Glomerular endothelial cell (primary cell): ENCODE measurements around the gene PTCH1. TPM values are rescaled to one million over a fixed set of nuclear protein-coding genes. Genes with fewer than 3 reads are reported as not detected.

Source experiments
- DNase-seq: peaks from one replicate; pipeline ENCODE4 v3.0.0-alpha.2; 2011; ENCODE audit warnings: low read depth, low spot score; ENCODE audit errors: extremely low read depth
- total RNA-seq: library from RNA; depleted of rRNA; stranded (reverse); fragments of >200 nt; gene quantifications from 2 replicates; pipeline ENCODE4 v1.2.3, GENCODE V29; 2015

The PTCH1 gene
- total RNA-seq, 1 donor from 2014 or later, result 4.7 TPM

GRCh38 chr9:95499847-95500246 is 16.9 kb downstream of the PTCH1 start:
- no peak for DNase-seq

- DNase-seq, result no peak
These were observed 17.6 kb downstream of the PTCH1 start for GRCh38 chr9:95499046-95499676.

- no peak for DNase-seq
These were observed 18.1 kb downstream of the PTCH1 start for GRCh38 chr9:95498641-95499040.

DNA sequence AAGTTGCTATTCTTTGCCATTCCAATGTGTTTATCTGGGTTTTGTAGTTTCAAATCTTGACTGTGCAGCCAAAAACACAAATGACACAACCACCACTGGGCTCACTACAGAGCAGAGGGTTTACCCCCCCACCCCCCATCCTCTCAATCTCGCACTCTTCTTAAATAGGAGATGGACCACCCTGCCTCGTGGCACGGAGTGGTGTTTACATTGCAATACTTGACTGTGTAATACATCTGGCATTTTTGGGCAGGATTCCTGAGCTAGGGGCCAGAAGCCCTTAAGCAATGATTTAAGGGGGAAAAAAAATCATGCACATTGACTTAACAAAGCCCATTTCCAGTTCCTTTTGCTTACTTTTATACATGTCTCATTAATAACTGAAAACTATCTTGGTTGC is 19.0 kb downstream of the PTCH1 start:
- no peak for DNase-seq

DNA sequence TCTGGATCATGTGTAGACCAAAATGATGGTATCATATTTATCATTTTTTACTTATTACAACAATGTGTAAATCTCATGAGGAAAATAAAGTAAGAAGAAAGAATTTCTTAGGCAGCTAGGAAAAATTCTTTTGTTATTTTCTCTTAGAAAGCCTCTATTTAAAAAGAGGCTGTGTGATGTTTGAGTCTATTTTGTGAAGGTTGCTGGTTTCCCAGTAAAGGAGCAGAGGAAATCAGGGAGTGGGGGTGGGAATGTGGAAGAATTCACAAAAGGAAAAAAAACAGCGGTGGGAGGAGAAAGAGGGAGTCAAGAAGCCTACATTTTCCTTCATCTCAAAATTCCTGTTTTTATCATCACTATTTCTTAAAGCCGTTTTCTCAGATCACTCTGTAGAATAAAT is 20.1 kb downstream of the PTCH1 start:
- no peak for DNase-seq

- no peak for DNase-seq
These were observed 20.8 kb downstream of the PTCH1 start for GRCh38 chr9:95495961-95496360.

DNA sequence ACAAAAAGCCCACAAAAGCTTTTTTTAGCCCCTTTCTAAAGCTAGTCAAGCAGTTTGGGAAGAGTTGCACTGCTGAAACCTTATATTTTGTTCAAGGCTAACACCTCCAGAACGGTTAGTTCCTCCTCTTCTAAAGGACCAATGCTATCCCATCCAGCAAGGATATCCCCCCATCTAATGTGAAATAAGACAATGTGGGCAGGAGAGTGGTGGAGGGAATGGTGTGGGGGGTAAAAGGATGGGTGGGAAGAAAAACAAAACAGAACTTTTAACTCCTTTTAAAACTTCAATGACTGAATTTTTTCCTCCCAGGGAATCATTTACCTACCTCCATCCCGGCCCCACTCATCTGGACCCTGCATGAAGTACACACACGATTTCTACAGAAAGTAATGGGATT is 21.2 kb downstream of the PTCH1 start:
- no peak for DNase-seq

- no peak for DNase-seq
These were observed 22.1 kb downstream of the PTCH1 start for GRCh38 chr9:95494416-95495371.

DNA sequence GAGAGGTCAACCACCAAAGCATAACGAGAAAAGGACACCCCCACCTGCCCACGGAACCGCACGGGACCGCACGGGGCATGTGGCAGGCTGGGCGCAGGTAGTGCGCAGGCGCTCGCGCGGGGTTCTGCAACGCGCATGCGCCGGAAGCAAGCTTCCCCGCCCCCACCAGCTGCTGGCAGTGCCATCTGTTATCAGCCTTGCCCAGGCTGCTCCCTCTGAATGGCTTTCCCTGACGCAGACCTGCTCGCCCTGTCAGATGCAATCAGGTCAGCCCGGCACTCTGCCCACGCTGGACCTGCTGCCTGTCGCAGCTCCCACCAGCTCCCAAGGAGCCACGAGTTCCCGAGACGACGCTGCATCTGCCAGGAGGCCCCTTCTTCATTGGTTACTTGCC is 22.8 kb downstream of the PTCH1 start:
- no peak for DNase-seq

GRCh38 chr9:95493402-95493801 is 23.4 kb downstream of the PTCH1 start:
- no peak for DNase-seq

DNA sequence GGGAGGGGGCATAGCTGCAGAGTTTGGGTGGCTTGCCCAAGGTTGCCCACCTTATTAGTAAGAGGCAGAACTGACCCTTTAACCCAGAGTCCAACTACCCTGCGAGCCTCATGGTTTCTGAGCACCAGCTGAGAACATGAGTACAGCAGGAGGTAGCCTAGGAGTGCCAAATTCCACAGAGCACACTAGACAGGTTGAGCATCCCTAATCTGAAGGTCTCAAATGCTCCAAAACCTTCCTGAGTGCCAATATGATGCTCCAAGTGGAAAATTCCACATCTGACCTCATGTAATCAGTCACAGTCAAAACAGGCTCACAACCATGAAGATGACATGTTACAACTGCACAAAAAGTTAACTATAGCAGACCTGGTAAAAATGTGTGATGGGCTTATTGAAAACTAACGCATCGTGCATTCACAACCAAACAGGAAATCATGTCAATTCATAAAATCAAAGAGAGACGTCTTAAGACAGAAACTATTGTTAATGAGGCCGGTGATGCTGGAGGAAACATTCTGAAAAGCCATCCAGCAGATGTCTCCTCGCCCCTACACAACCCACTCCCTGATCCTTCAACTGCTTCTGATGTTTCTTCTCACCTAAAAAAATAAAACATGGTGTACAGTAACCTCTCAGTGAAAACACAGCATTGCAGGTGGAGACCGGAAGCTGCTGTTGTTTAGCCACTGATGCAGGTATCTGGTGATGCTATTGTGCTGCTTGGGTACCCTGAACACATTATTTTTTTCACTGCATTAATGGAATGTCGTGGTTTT is 25.0 kb downstream of the PTCH1 start:
- no peak for DNase-seq

DNA sequence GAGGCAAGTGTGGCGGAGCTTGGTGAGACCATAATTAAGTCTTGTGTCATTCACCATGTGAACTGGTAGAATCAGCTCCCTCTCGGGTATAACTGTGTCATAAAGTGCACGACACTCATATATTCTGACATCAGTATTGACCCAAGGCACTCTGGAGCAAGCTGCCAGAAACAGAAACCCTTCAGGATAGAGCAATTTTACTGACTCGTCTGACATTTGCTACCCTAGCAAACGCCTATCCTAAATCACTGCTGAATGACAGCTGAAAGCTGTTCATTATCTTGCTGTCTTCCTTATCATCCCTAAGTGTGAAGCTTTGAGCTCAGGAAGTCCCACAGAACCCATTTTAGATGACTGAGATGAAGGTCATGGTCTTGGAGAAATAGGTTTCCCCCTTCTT is 27.8 kb downstream of the PTCH1 start:
- DNase-seq, result no peak

DNA sequence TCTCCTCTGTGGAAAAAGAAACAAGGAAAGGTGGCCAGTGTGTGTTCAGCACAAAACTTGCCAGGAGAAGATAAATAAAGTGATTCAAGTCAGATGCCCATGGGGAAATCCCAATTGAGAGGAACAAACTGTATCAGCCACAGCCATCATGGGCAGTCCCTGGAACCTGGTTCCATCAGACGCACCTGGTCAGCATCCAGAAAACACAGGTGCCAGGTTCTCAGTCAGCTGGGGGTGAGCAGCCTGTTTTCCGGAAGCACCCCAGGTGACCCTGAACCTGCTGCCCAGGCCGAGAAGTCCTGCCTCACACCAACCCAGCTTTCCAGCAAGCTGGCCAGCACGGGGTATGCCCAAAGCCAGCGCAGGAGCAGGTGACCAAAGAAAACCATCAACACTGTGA is 30.5 kb downstream of the PTCH1 start:
- no peak for DNase-seq

DNA sequence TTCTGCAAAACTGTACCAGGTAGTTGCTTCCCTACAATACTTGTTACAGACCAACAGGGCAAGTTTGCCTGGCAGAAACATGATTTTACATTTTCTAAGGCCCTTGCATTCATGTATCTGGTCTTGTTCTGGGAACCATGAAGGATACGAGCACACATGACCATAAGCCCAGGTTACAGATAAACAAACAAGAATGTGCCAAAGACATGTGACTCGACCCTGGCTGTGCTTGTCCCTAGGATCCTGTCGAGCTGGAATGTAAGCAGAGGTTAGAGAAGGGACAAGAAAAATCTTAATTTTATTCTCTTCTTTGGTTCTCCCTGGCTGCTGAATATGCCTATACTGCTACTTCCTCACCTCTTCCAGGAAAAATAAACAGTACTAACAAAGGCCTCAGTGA is 32.5 kb downstream of the PTCH1 start:
- no peak for DNase-seq

DNA sequence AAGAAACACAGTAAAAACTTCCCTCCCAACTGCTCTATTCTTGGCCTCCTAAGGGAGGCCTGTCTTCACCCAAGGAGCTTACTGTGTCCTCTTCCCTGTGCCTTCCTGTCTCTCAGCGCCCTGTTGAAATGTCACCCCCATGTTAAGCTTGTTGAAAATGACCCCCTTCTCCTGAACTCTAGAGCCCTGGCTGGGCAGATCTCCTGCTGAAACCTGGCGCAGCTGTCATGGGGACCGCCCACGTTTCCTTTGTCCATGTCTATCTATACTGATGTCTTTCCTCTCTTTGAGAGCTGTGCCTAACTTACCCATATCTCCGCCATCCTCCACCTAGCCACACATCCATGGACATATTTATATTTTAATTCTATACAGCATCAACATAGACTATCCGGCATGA is 33.3 kb downstream of the PTCH1 start:
- DNase-seq, result no peak

- no peak for DNase-seq
These were observed 34.1 kb downstream of the PTCH1 start for GRCh38 chr9:95482621-95483020.

DNA sequence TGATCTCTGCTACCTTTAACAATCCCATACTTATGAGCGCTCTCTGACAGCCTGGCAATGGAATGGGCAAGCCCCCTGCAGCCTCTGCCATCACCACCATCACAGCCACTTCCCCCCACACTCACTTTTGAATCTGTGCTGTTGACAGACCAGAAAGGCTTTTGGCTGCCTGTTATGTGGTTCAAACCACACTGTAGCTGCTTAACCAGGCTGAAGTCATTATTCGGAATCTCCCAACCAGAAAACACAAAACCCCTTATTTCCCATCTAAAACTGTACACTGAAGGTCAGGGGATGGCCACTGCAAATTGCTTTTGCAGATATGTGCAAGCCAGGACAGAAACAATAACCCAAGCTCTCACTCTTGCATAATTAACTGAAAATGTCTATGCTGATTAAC is 35.8 kb downstream of the PTCH1 start:
- no peak for DNase-seq

DNA sequence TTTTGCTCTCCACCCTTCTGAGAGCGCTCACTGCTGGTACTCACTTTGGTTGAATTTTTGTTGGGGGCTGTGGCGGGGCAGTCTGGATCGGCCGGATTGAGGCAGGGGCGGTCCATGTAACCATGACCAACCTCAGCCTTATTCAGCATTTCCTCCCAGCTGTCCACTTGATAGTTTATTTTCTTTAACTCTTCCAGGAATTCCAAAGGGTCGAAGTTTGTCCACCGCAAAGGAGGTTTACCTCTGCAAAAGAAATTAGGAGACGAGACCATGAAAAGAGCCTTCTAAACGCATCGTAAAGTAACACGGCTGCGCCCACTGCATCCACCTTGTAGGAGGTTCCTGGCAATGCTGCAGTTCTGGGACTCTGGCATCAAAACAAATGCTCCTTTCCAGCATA is 36.4 kb downstream of the PTCH1 start:
- no peak for DNase-seq

- no peak for DNase-seq
These were observed 37.4 kb downstream of the PTCH1 start for GRCh38 chr9:95479330-95479729.

- no peak for DNase-seq
These were observed 38.4 kb downstream of the PTCH1 start for GRCh38 chr9:95478335-95478734.

- no peak for DNase-seq
These were observed 38.9 kb downstream of the PTCH1 start for GRCh38 chr9:95477885-95478284.
